ENCODE data around the gene PTPRD. TPM values are rescaled to one million over a fixed set of nuclear protein-coding genes. Genes with fewer than 3 reads are reported as not detected.
"Not testable (repeated sequence)": the region's sequence is repeated elsewhere in the genome, so short reads cannot be mapped to it uniquely, and the experiment has no call there.

Gene PTPRD
- total RNA-seq, 1 donor from 2014 or later, result 85.4 TPM

- no peak for DNase-seq (ENCODE audit: low read depth)
Measured at GRCh38 chr9:10479172-10479571, 133.6 kb downstream of the PTPRD start.

DNA sequence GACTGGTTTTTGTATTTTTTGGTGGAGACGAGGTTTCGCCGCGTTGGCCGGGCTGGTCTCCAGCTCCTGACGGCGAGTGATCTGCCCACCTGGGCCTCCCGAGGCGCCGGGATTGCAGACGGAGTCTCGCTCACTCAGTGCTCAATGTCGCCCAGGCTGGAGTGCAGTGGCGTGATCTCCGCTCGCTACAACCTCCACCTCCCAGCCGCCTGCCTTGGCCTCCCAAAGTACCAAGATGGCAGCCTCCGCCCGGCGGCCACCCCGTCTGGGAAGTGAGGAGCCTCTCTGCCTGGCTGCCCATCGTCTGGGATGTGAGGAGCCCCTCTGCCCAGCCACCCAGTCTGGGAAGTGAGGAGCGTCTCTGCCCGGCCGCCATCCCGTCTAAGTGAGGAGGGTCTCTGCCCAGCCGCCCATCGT, 163.6 kb downstream of the PTPRD start:
- not testable (repeated sequence) for DNase-seq (ENCODE audit: low read depth)

DNA sequence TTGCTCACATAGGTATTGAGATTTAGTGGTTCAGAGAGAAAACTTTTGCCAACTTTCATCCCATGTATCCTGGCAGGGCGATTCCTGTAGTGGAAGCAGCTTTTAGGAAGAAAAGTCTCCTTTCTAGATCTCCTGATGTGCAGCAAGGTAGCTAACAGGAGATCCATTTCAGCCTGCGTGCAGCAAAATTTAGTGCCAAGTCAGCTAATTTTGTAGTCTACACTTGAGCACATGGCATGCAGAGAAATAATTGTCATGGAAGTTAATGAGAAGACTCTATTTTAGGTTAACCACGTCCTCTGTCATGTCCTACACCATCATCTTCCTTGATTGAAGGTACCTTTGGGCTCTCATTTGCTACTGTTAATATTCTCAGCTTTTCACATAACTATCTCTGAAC, 165.8 kb downstream of the PTPRD start:
- DNase-seq (ENCODE audit: low read depth), result no peak

- no peak for DNase-seq (ENCODE audit: low read depth)
Measured at GRCh38 chr9:10443868-10444204, 169.0 kb downstream of the PTPRD start.

DNA sequence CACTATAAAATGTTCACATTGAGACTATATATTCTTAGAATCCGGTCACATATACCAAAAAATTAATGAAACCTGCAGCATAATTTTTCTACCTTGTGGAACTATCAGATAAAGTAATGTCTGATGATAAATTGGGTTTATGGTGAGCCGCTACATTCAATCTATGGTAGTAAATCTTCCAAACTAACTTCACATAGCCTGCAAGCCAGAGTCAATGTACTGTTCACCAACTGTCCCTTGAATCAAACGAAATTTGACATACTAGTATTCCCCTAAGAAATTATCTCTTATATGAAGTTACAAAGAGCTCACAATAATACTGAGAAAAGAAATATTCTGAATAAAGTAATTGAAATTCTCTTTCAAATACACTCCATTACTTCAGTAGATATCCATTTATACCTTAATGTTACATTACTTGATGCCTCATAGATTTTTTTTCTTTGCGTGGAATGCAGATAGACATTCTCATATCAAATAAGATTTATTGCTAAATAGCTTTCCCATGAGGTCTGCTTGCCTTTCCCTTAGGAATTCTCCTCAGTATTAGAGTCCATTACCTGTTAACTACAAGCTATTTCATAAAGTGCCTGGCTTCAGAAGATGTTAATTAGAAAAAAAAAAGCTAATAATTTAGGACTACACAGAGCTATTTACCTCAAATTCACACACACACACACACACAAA, 169.5 kb downstream of the PTPRD start:
- DNase-seq (ENCODE audit: low read depth), result peak; percentile 1

DNA sequence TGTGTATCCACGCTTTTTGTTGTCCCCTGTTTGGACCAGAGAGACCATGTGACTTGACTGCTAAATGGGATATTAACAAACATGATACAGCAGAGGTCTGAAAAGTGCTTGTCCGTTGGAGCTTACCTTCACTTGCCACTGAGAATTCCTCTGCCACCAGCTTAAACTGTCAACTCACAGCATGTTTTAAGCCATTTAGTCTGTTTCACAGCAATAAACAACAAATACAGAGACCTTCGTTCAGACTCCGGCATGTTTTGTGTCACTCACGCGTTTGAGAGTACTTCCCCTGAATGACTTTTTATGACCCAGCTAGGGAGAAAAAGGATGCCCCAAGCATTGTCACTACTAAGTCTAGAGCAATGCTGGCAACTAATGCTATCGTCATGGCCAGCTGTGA, 173.8 kb downstream of the PTPRD start:
- DNase-seq (ENCODE audit: low read depth), result no peak

- DNase-seq (ENCODE audit: low read depth), result no peak
Measured at GRCh38 chr9:10436756-10437155, 176.0 kb downstream of the PTPRD start.

DNA sequence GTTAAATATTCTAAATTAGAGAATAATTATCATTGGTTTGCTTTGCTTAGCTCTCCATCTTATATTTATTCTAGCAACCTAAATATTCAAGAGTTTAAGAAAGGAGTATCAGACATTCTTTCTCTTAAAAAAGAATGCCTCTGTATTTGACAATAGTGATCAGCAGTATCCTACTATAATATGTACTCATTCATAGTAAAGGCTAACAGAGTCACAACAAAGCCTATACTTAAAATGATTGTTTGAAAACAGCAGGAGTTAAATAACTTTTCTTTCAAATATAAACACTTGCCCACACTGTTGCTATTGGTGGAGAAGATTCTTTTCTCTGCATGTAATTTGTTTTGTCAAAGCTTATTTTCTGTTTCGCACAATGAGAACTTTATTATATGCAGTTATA, 178.4 kb downstream of the PTPRD start:
- no peak for DNase-seq (ENCODE audit: low read depth)

DNA sequence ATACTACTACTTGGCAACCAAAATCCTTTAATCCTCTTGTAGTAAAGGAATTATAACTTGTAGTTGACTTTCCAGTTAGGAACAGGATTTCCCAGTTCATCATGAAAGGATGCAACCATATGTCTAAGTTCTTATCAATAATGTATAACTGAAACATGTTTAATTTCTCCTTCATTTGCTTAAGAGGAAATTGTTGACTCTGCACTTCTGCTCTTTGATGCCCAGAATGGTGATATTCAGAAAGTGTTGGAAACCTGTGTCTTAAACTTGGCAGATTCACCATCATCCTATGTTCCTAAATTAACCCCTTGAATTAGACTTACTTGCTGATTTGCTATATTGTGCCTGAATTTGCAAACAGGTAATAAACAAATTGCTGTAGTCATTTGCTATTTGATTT, 201.5 kb downstream of the PTPRD start:
- DNase-seq (ENCODE audit: low read depth), result no peak

- DNase-seq (ENCODE audit: low read depth), result no peak
Measured at GRCh38 chr9:10403283-10403682, 209.5 kb downstream of the PTPRD start.

DNA sequence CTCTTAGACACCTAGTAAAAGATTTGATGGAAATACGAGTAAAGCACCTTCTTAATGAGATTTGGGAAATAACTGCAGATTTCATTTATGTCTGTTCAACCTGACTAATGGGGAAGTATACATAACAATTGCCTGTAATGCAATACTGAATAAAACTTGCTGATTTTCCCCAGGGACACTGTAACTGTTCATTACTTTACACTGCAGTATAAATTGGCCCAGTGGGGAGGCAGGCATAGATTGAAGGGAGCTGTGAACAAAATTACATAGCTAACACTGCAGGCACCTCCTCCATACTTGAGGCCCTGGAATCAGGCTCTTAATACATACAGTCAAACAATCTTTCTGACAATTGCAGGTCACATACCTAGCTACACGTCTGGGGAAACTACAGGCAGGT, 216.2 kb downstream of the PTPRD start:
- DNase-seq (ENCODE audit: low read depth), result no peak

DNA sequence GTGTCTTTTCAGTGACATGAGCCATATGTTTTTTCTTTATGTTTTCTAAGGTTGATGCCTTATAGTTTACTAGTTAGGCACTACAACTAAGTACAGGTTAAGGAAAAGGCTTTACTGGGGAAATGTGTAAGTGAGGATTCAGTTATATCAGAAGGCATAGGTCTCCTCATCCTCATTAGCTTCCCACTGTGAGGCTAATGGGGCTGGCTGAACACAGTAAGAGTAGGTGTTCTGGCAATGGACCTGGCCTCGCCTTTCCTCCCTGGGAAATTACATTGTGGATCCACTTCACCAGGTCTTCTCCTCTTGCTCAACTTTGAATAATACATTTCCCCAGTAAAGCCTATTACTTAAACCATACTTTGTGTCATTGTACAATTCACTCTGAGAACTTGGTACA, 225.5 kb downstream of the PTPRD start:
- no peak for DNase-seq (ENCODE audit: low read depth)

DNA sequence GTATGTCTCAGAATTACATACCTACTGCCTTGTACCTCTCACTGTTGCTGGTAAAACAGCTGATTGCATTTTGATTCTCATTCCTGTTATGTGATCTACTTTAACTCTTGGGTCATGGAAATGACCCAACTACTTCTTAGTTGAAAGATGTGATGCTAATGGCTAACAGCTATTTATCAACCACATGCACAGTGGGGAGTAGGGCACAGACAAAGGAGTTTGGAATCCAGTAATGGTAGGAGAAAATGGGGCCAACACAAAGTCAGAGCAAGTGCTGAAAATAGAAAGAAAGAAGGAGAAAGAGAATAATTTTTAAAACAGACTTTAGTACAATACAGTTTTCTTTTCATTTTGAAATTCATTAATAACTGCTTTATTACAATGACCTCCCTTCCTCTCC, 241.0 kb downstream of the PTPRD start:
- DNase-seq (ENCODE audit: low read depth), result no peak

DNA sequence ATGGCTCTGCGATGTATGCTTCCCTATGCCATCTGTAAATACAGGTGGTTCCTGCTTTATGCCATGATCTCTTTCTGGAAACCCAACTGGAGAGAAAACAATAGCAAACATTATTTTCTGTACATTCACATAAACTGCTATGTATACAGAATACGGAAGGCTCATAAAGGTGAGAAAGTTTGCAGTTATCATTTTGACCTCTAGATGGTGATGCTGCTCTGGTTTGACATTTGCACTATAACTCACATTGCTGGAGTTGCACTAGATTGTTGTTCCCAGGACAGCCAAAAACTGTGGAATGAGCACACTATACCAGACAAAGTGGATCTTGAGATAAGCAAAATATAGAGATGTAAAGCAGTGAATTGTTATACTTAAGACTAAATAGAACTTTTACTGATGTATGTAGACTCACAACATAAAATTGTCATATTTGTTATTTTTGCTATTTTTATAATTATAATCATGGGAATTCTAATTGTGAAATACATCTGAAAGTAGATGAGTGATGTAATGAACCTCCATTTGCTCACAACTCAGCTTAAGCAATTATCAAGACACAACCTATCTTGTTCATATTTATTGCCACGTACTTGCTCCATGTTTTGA, 246.5 kb downstream of the PTPRD start:
- peak; percentile 43 for DNase-seq (ENCODE audit: low read depth)

GRCh38 chr9:10354591-10354990, 258.2 kb downstream of the PTPRD start:
- DNase-seq (ENCODE audit: low read depth), result no peak

DNA sequence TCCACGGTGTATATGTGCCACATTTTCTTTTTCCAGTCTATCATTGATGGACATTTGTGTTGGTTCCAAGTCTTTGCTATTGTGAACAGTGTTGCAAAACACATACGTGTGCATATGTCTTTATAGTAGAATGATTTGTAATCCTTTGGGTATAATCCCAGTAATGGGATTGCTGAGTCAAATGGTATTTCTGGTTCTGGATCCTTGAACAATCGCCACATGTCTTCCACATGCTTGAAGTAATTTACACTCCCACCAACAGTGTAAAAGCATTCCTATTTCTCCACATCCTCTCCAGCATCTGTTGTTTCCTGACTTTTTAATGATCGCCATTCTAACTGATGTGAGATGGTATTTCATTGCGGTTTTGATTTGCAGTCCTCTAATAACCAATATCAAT, 267.2 kb downstream of the PTPRD start:
- DNase-seq (ENCODE audit: low read depth), result not testable (repeated sequence)

DNA sequence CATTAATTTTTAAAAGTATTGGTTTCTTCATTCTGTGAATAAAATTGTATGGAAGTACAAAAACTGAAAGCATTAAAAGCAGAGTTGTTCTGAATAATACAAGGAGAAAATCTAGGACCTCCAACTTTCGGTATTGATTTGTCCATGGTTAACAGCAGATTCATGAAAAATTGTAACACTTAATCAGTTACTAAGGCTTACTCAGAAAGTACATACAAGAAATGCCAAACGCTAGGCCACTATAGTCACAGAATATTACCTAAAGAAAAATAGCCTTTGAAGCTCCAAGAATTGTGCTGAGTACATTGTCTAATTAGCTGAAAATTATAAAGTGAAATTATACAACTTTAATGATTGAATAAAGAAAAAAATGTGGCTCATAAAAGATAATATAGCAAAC, 271.7 kb downstream of the PTPRD start:
- no peak for DNase-seq (ENCODE audit: low read depth)

DNA sequence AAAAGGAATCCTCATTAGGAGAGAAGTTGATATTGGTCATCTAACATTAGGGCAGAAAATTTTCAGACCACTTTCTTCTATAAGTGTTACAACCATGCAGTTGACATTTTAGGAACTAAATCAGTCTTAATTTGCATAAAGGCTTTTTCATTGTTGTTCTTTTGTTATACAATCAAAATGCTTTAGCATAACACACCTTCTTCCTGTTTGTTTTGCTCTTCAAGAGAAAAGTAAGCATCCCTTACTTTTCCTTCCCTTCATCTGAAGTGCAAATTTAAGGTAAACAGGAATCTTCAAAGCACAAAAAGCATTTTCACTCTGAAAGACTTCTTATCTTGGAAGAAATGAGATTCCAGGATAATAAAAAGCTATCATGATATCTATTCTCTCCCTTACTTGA, 273.6 kb downstream of the PTPRD start:
- DNase-seq (ENCODE audit: low read depth), result no peak

DNA sequence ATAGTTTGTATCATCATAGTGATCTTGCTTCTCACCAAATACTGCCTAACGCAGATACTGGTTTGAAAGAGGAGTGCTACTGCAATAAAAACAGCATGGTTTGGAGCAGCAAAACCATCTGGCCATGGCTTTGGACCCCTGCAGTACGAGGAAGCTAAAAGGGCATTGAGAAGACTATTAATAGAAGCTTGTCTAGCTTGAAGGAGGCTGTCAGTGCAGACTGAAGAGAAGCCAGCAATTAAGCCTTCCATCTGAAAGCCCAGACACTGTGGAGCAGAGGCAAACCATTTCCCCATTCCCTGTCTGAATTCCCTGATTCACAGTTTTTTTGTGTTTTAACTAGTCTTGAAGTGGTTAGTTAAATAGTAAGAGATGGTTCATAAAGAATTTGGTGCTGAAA, 281.6 kb downstream of the PTPRD start:
- DNase-seq (ENCODE audit: low read depth), result no peak

GRCh38 chr9:10282084-10282483, 330.7 kb downstream of the PTPRD start:
- DNase-seq (ENCODE audit: low read depth), result no peak

GRCh38 chr9:10274988-10275387, 337.8 kb downstream of the PTPRD start:
- peak; percentile 17 for DNase-seq (ENCODE audit: low read depth)

DNA sequence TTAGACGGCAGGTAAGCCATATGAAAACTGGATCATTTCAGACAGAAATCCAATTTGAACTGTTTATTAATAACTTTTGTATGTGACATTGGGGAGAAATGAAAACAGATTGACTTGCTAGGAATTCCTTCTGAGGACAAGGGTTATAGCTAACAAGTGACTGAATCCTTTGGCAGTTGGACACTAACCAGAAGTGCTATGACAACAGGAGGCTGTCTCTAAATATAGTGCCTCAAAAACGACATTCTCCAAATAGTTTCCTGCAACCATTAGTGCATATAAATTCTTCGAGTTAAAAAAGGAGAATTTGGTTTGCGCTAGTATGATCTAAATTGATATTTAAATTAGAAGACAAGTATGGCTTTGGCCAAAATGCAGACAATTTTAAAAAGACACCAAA, 338.6 kb downstream of the PTPRD start:
- peak; percentile 70 for DNase-seq (ENCODE audit: low read depth)

DNA sequence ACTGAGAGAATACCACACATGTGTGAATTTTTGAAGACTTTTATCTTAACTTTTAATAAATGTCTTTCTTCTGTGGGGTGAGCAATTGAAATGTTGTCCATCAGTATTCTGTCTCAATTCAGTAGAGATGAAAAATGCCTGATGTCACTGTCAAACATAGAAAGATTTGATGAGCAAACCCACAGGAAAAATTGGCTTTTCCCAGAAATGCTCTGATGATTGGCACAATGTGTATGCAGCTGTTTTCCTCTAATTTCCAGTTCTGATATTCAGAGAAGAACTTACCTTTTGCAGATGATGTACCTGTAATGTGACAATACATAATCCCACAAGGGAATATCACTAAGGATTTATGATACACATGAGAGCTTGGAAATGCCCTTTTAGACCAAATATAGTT, 340.0 kb downstream of the PTPRD start:
- no peak for DNase-seq (ENCODE audit: low read depth)
